H9 (cell line): ENCODE results near the gene ALOX15B. TPM values are rescaled to one million over a fixed set of nuclear protein-coding genes. Genes with fewer than 3 reads are reported as not detected.

ENCODE experiments used
- DNase-seq: peaks from one replicate; pipeline ENCODE4 v3.0.0-alpha.2; 2017
- H2AFZ ChIP-seq: one replicate; pipeline ENCODE4 v1.6.1; 2013; ENCODE audit warnings: mild to moderate bottlenecking, low read length, control low read depth, moderate library complexity
- H2AK5ac ChIP-seq: 2 replicates; pipeline ENCODE4 v1.6.1; 2013; ENCODE audit warnings: low read length, control low read depth, mixed read lengths; ENCODE audit not compliant: insufficient read length
- H2BK120ac ChIP-seq: one replicate; pipeline ENCODE4 v1.6.1; 2013; ENCODE audit warnings: low read depth, mild to moderate bottlenecking, low read length, control low read depth, inconsistent platforms; ENCODE audit not compliant: poor library complexity, severe bottlenecking
- H2BK12ac ChIP-seq: 2 replicates; pipeline ENCODE4 v1.6.1; 2013; ENCODE audit warnings: low read length, control low read depth, mixed read lengths, low read depth; ENCODE audit not compliant: insufficient read length
- H2BK15ac ChIP-seq: 2 replicates; pipeline ENCODE4 v1.6.1; 2013; ENCODE audit warnings: low read depth, low read length, control low read depth
- H2BK20ac ChIP-seq: one replicate; pipeline ENCODE4 v1.6.1; 2013; ENCODE audit warnings: low read depth, mild to moderate bottlenecking, low read length, control low read depth, inconsistent platforms; ENCODE audit not compliant: poor library complexity, severe bottlenecking
- H2BK5ac ChIP-seq: 2 replicates; pipeline ENCODE4 v1.6.1; 2013; ENCODE audit warnings: low read length, control low read depth, mixed read lengths; ENCODE audit not compliant: insufficient read length
- H3K14ac ChIP-seq: 2 replicates; pipeline ENCODE4 v1.6.1; 2013; ENCODE audit warnings: low read length, control low read depth; ENCODE audit not compliant: insufficient read depth
- H3K18ac ChIP-seq: 2 replicates; pipeline ENCODE4 v1.6.1; 2013; ENCODE audit warnings: low read depth, mild to moderate bottlenecking, mixed read lengths, low read length, control low read depth; ENCODE audit not compliant: insufficient read length
- H3K23ac ChIP-seq: 2 replicates; pipeline ENCODE4 v1.6.1; 2013; ENCODE audit warnings: low read length, control low read depth, mixed read lengths, low read depth; ENCODE audit not compliant: insufficient read length
- H3K23me2 ChIP-seq: 2 replicates; pipeline ENCODE4 v1.6.1; 2013; ENCODE audit warnings: low read depth, mild to moderate bottlenecking, mixed read lengths, low read length, control low read depth; ENCODE audit not compliant: insufficient read length, poor library complexity, severe bottlenecking
- H3K27ac ChIP-seq: 2 replicates; pipeline ENCODE4 v1.5.1; 2013; ENCODE audit warnings: low read length, control low read depth, mixed read lengths, low read depth; ENCODE audit not compliant: insufficient read length
- H3K27me3 ChIP-seq: 2 replicates; pipeline ENCODE4 v1.6.1; 2013; ENCODE audit warnings: low read length, control low read depth, inconsistent platforms; ENCODE audit not compliant: insufficient read depth
- H3K4ac ChIP-seq: 2 replicates; pipeline ENCODE4 v1.6.1; 2013; ENCODE audit warnings: low read depth, mild to moderate bottlenecking, control low read depth, inconsistent platforms, low read length, moderate library complexity
- H3K4me1 ChIP-seq: 2 replicates; pipeline ENCODE4 v1.6.1; 2013; ENCODE audit warnings: low read length, control low read depth, inconsistent platforms; ENCODE audit not compliant: insufficient read depth
- H3K4me2 ChIP-seq: 2 replicates; pipeline ENCODE4 v1.6.1; 2013; ENCODE audit warnings: low read length, control low read depth, mixed read lengths; ENCODE audit not compliant: insufficient read length, insufficient read depth
- H3K56ac ChIP-seq: 2 replicates; pipeline ENCODE4 v1.6.1; 2013; ENCODE audit warnings: low read depth, mild to moderate bottlenecking, mixed read lengths, low read length, control low read depth; ENCODE audit not compliant: insufficient read length
- H3K79me1 ChIP-seq: 2 replicates; pipeline ENCODE4 v1.6.1; 2013; ENCODE audit warnings: low read depth, mild to moderate bottlenecking, moderate library complexity, low read length, control low read depth, inconsistent platforms; ENCODE audit not compliant: insufficient read depth, poor library complexity, severe bottlenecking
- H3K79me2 ChIP-seq: 2 replicates; pipeline ENCODE4 v1.6.1; 2013; ENCODE audit warnings: low read length, control low read depth, inconsistent platforms; ENCODE audit not compliant: insufficient read depth
- H3K9ac ChIP-seq: 2 replicates; pipeline ENCODE4 v1.6.1; 2013; ENCODE audit warnings: low read length, control low read depth, mixed read lengths; ENCODE audit not compliant: insufficient read length; ENCODE audit errors: extremely low read depth
- H3K9me3 ChIP-seq: one replicate; pipeline ENCODE4 v1.6.1; 2013; ENCODE audit warnings: low read depth, low read length, inconsistent platforms; ENCODE audit not compliant: control insufficient read depth
- H3T11ph ChIP-seq: one replicate; pipeline ENCODE4 v1.6.1; 2013; ENCODE audit warnings: mild to moderate bottlenecking, low read length, control low read depth, inconsistent platforms
- H4K20me1 ChIP-seq: one replicate; pipeline ENCODE4 v1.6.1; 2013; ENCODE audit not compliant: control insufficient read depth, insufficient read length, insufficient read depth
- H4K5ac ChIP-seq: 2 replicates; pipeline ENCODE4 v1.6.1; 2013; ENCODE audit warnings: low read depth, mild to moderate bottlenecking, mixed read lengths, low read length, control low read depth; ENCODE audit not compliant: insufficient read length
- H4K8ac ChIP-seq: replicated peaks from 2 replicates; pipeline ENCODE4 v1.6.1; 2013; ENCODE audit warnings: low read length, control low read depth, mixed read lengths, low read depth; ENCODE audit not compliant: insufficient read length
- H4K91ac ChIP-seq: 2 replicates; pipeline ENCODE4 v1.6.1; 2013; ENCODE audit warnings: low read depth, mild to moderate bottlenecking, moderate library complexity, mixed read lengths, low read length, control low read depth; ENCODE audit not compliant: insufficient read length
- H3K27ac Mint-ChIP-seq, 3 experiments: 2 replicates in 2 of 3; 3 replicates in 1 of 3; pipeline ENCODE4 v1.8.0; 2020 to 2021; ENCODE audit warnings: mixed read lengths in 3 of 3, mild to moderate bottlenecking in 1 of 3, moderate library complexity in 1 of 3
- H3K27me3 Mint-ChIP-seq: 2 replicates; pipeline ENCODE4 v1.8.0; 2021; ENCODE audit warnings: low read depth, mild to moderate bottlenecking, moderate library complexity, mixed read lengths
- H3K36me3 Mint-ChIP-seq, 3 experiments: 2 replicates in 2 of 3; 3 replicates in 1 of 3; pipeline ENCODE4 v1.8.0; 2020 to 2021; ENCODE audit warnings: low read depth in 3 of 3, mixed read lengths in 3 of 3; ENCODE audit not compliant: insufficient read depth in 1 of 3
- H3K4me1 Mint-ChIP-seq, 2 experiments: 2 replicates each; pipeline ENCODE4 v1.8.0; 2020; ENCODE audit warnings: mixed read lengths in 2 of 2
- H3K4me3 Mint-ChIP-seq, 2 experiments: 2 replicates in 1 of 2; 3 replicates in 1 of 2; pipeline ENCODE4 v1.8.0; 2020 to 2021; ENCODE audit warnings: mild to moderate bottlenecking in 2 of 2, mixed read lengths in 2 of 2, moderate library complexity in 1 of 2
- H3K9me3 Mint-ChIP-seq, 2 experiments: 2 replicates in 1 of 2; 3 replicates in 1 of 2; pipeline ENCODE4 v1.8.0; 2020; ENCODE audit warnings: mild to moderate bottlenecking in 2 of 2, mixed read lengths in 2 of 2, moderate library complexity in 1 of 2
- CTCF ChIP-seq: fragments of 200-600 bp; sonication (generic); conservative IDR thresholded peaks from 3 replicates; pipeline ENCODE4 v1.8.0; 2021; ENCODE audit warnings: antibody characterized with exemption, mild to moderate bottlenecking
- WGBS: extraction: QIAGEN DNeasy Blood & Tissue Kit; methylation state at CpG from one replicate; pipeline ENCODE4 v1.1.7; 2013; ENCODE audit warnings: missing lambda C conversion rate, low lambda C conversion rate, mixed read lengths; ENCODE audit not compliant: insufficient read length; ENCODE audit errors: extremely low coverage; 5-methylcytosine and 5-hydroxymethylcytosine counted together
- total RNA-seq: library from RNA; stranded (reverse); gene quantifications from 2 replicates; pipeline ENCODE4 v1.2.1, GENCODE V29; 2021

ALOX15B gene
- total RNA-seq, 1 experiment from 2014 or later: not detected

- Histone ChIP-seq H3K79me1 (no peaks in the 10 kb centered on the region), H4K5ac (no peak overlapping the region), H4K91ac (no peak overlapping the region), H3T11ph (no peak overlapping the region), H4K8ac (no peak overlapping the region), H2AK5ac (no peak overlapping the region), H2AFZ (no peak overlapping the region), H2BK12ac (no peak overlapping the region), H3K14ac (no peak overlapping the region), H3K23ac (no peak overlapping the region), H3K9ac (no peak overlapping the region), H2BK5ac (no peak overlapping the region), H3K4ac (no peak overlapping the region), H4K20me1 (no peaks in the 10 kb centered on the region), H3K56ac (no peak overlapping the region), H2BK20ac (no peak overlapping the region), H3K9me3 (no peaks in the 10 kb centered on the region), H3K27ac (no peak overlapping the region), H2BK120ac (no peak overlapping the region), H3K23me2 (no peaks in the 10 kb centered on the region), H3K18ac (no peak overlapping the region), H3K27me3 (no peaks in the 10 kb centered on the region), H3K4me1 (no peaks in the 10 kb centered on the region; the same call in 1 of the 2 replicates), H2BK15ac (no peak overlapping the region), H3K4me2 (no peak overlapping the region), H3K79me2 (no peaks in the 10 kb centered on the region)
- no CpG with 5 or more reads among the region's 1 CpG for WGBS
- Mint-ChIP-seq H3K4me3 (no peak overlapping the region), H3K27me3 (peaks cover 18% of the 10 kb centered on the region), H3K27ac (no peak overlapping the region), H3K36me3 (no peaks in the 10 kb centered on the region), H3K4me1 (no peaks in the 10 kb centered on the region), H3K9me3 (no peaks in the 10 kb centered on the region)
- no peak for DNase-seq
- TF ChIP-seq CTCF: no peak
Observed at GRCh38 chr17:8031950-8032349, 6.9 kb upstream of the ALOX15B start.
